Trophoblast cell (in vitro differentiated cells and primary cell): Measurements from ENCODE around the gene GHRH.

ENCODE experiments used
- DNase-seq, 2 donors: peaks; one replicate each; pipeline ENCODE4 v3.0.0-alpha.2; 2016
- H2AFZ ChIP-seq: 2 replicates; pipeline ENCODE4 v1.6.1; 2013; ENCODE audit warnings: low read length, moderate library complexity, mild to moderate bottlenecking; ENCODE audit not compliant: insufficient read depth, poor library complexity
- H2AK5ac ChIP-seq: 2 replicates; pipeline ENCODE4 v1.6.1; 2013; ENCODE audit warnings: mild to moderate bottlenecking, low read length
- H2BK120ac ChIP-seq: 2 replicates; pipeline ENCODE4 v1.6.1; 2013; ENCODE audit warnings: low read length, mild to moderate bottlenecking, moderate library complexity; ENCODE audit not compliant: insufficient read depth, poor library complexity
- H2BK12ac ChIP-seq: 2 replicates; pipeline ENCODE4 v1.6.1; 2013; ENCODE audit warnings: mild to moderate bottlenecking, low read length, moderate library complexity
- H2BK5ac ChIP-seq: 2 replicates; pipeline ENCODE4 v1.6.1; 2013; ENCODE audit warnings: low read length, low read depth, moderate library complexity, mild to moderate bottlenecking; ENCODE audit not compliant: poor library complexity
- H3K14ac ChIP-seq: 2 replicates; pipeline ENCODE4 v1.6.1; 2013; ENCODE audit warnings: mild to moderate bottlenecking, low read length
- H3K18ac ChIP-seq: 2 replicates; pipeline ENCODE4 v1.6.1; 2013; ENCODE audit warnings: mild to moderate bottlenecking, low read length
- H3K23ac ChIP-seq: 2 replicates; pipeline ENCODE4 v1.6.1; 2013; ENCODE audit warnings: low read length
- H3K27ac ChIP-seq: 2 replicates; pipeline ENCODE4 v1.5.1; 2013; ENCODE audit warnings: low read depth, mild to moderate bottlenecking, inconsistent platforms, low read length, moderate library complexity
- H3K27me3 ChIP-seq: 2 replicates; pipeline ENCODE4 v1.6.1; 2013; ENCODE audit warnings: inconsistent platforms, mild to moderate bottlenecking, low read length, moderate library complexity; ENCODE audit not compliant: insufficient read depth
- H3K36me3 ChIP-seq, 2 experiments: 1 replicate in 1 of 2; 2 replicates in 1 of 2; pipeline ENCODE4 v1.6.1; 2013; ENCODE audit warnings: low read length in 2 of 2, mild to moderate bottlenecking in 2 of 2, moderate library complexity in 1 of 2; ENCODE audit not compliant: insufficient read depth in 2 of 2, control insufficient read depth in 1 of 2
- H3K4ac ChIP-seq: 2 replicates; pipeline ENCODE4 v1.6.1; 2013; ENCODE audit warnings: low read depth, mild to moderate bottlenecking, low read length, moderate library complexity
- H3K4me1 ChIP-seq, 2 experiments: 1 replicate in 1 of 2; 2 replicates in 1 of 2; pipeline ENCODE4 v1.6.1; 2013; ENCODE audit warnings: low read length in 2 of 2, mild to moderate bottlenecking in 2 of 2, moderate library complexity in 1 of 2; ENCODE audit not compliant: insufficient read depth in 2 of 2, control insufficient read depth in 1 of 2
- H3K4me2 ChIP-seq: 2 replicates; pipeline ENCODE4 v1.6.1; 2013; ENCODE audit warnings: inconsistent platforms, mild to moderate bottlenecking, low read length, moderate library complexity
- H3K4me3 ChIP-seq: 2 replicates; pipeline ENCODE4 v1.5.1; 2013; ENCODE audit warnings: mild to moderate bottlenecking, low read depth, low read length, inconsistent platforms
- H3K79me1 ChIP-seq: one replicate; pipeline ENCODE4 v1.6.1; 2013; ENCODE audit warnings: low read length
- H3K79me2 ChIP-seq: 2 replicates; pipeline ENCODE4 v1.6.1; 2013; ENCODE audit warnings: low read length, mild to moderate bottlenecking; ENCODE audit not compliant: control insufficient read depth, insufficient read depth, poor library complexity
- H3K9ac ChIP-seq: 2 replicates; pipeline ENCODE4 v1.6.1; 2013; ENCODE audit warnings: mild to moderate bottlenecking, low read length
- H3K9me3 ChIP-seq: 2 replicates; pipeline ENCODE4 v1.6.1; 2013; ENCODE audit warnings: low read depth, mild to moderate bottlenecking, control low read depth, inconsistent platforms, low read length; ENCODE audit not compliant: insufficient read depth
- H4K12ac ChIP-seq: 2 replicates; pipeline ENCODE4 v1.6.1; 2013; ENCODE audit warnings: low read depth, mild to moderate bottlenecking, low read length, moderate library complexity
- H4K8ac ChIP-seq: 2 replicates; pipeline ENCODE4 v1.6.1; 2013; ENCODE audit warnings: low read depth, mild to moderate bottlenecking, low read length, moderate library complexity
- H4K91ac ChIP-seq: one replicate; pipeline ENCODE4 v1.6.1; 2013; ENCODE audit warnings: low read depth, mild to moderate bottlenecking, low read length, moderate library complexity
- WGBS: extraction: QIAGEN DNeasy Blood & Tissue Kit; methylation state at CpG from one replicate; pipeline ENCODE4 v1.1.7; 2013; ENCODE audit warnings: missing lambda C conversion rate; ENCODE audit not compliant: insufficient read length, insufficient coverage; ENCODE audit errors: extremely low coverage; 5-methylcytosine and 5-hydroxymethylcytosine counted together

Gene GHRH

GRCh38 chr20:37223053-37223452 is 38.6 kb downstream of the GHRH start:
- Histone ChIP-seq H3K79me2 (no peaks in the 10 kb centered on the region), H4K8ac (no peak overlapping the region), H3K27ac (no peak overlapping the region), H3K4me2 (no peak overlapping the region), H3K4me3 (no peak overlapping the region), H3K9me3 (no peaks in the 10 kb centered on the region), H2AK5ac (no peak overlapping the region), H2AFZ (no peak overlapping the region), H4K91ac (no peak overlapping the region), H3K36me3 (peaks cover 26 to 51% of the 10 kb centered on the region in 2 experiments), H2BK120ac (no peak overlapping the region), H3K4me1 (no peaks in the 10 kb centered on the region), H3K23ac (no peak overlapping the region), H3K4ac (no peak overlapping the region), H2BK5ac (no peak overlapping the region), H3K79me1 (no peaks in the 10 kb centered on the region), H3K27me3 (no peaks in the 10 kb centered on the region), H3K14ac (no peak overlapping the region), H3K9ac (no peak overlapping the region), H3K18ac (no peak overlapping the region), H2BK12ac (no peak overlapping the region), H4K12ac (no peak overlapping the region)
- peak; percentile 53 to 76 for DNase-seq

GRCh38 chr20:37222086-37222485 is 39.5 kb downstream of the GHRH start:
- H3K18ac ChIP-seq, result no peak overlapping the region
- no peak overlapping the region for H2AFZ ChIP-seq
- no peak overlapping the region for H3K9ac ChIP-seq
- DNase-seq, result no peak
- H4K8ac ChIP-seq, result no peak overlapping the region
- no peak overlapping the region for H2BK12ac ChIP-seq
- no peak overlapping the region for H4K91ac ChIP-seq
- no peak overlapping the region for H2BK120ac ChIP-seq
- H2AK5ac ChIP-seq, result no peak overlapping the region
- no peaks in the 10 kb centered on the region for H3K9me3 ChIP-seq
- H2BK5ac ChIP-seq, result no peak overlapping the region
- no peak overlapping the region for H3K4me3 ChIP-seq
- no peaks in the 10 kb centered on the region for H3K4me1 ChIP-seq
- no peaks in the 10 kb centered on the region for H3K79me1 ChIP-seq
- no peak overlapping the region for H3K4me2 ChIP-seq
- H4K12ac ChIP-seq, result no peak overlapping the region
- H3K14ac ChIP-seq, result no peak overlapping the region
- no peak overlapping the region for H3K27ac ChIP-seq
- H3K23ac ChIP-seq, result no peak overlapping the region
- H3K27me3 ChIP-seq, result no peaks in the 10 kb centered on the region
- H3K79me2 ChIP-seq, result no peaks in the 10 kb centered on the region
- no CpG with 5 or more reads among the region's 4 CpGs for WGBS
- peaks cover 32 to 48% of the 10 kb centered on the region in 2 experiments for H3K36me3 ChIP-seq
- H3K4ac ChIP-seq, result no peak overlapping the region

- peak in 1 of 2 donors; percentile 31 for DNase-seq
- no peak overlapping the region for H2BK120ac ChIP-seq
- no peaks in the 10 kb centered on the region for H3K79me1 ChIP-seq
- no peak overlapping the region for H3K14ac ChIP-seq
- no peak overlapping the region for H4K91ac ChIP-seq
- no peak overlapping the region for H2AFZ ChIP-seq
- H3K4me1 ChIP-seq, result no peaks in the 10 kb centered on the region
- no CpG with 5 or more reads among the region's 3 CpGs for WGBS
- no peak overlapping the region for H3K4me3 ChIP-seq
- no peak overlapping the region for H2AK5ac ChIP-seq
- H4K12ac ChIP-seq, result no peak overlapping the region
- H2BK5ac ChIP-seq, result no peak overlapping the region
- peaks cover 27 to 40% of the 10 kb centered on the region in 2 experiments for H3K36me3 ChIP-seq
- no peak overlapping the region for H3K18ac ChIP-seq
- no peak overlapping the region for H4K8ac ChIP-seq
- no peak overlapping the region for H3K23ac ChIP-seq
- H3K9me3 ChIP-seq, result no peaks in the 10 kb centered on the region
- H3K4ac ChIP-seq, result no peak overlapping the region
- H3K79me2 ChIP-seq, result no peaks in the 10 kb centered on the region
- no peak overlapping the region for H3K27ac ChIP-seq
- H2BK12ac ChIP-seq, result no peak overlapping the region
- H3K4me2 ChIP-seq, result no peak overlapping the region
- no peak overlapping the region for H3K9ac ChIP-seq
- no peaks in the 10 kb centered on the region for H3K27me3 ChIP-seq
Observed at GRCh38 chr20:37220731-37221130, 40.9 kb downstream of the GHRH start.

- Histone ChIP-seq H3K4ac (no peak overlapping the region), H3K14ac (no peak overlapping the region), H4K8ac (no peak overlapping the region), H2BK12ac (no peak overlapping the region), H3K9ac (no peak overlapping the region), H3K9me3 (no peaks in the 10 kb centered on the region), H3K36me3 (peaks cover 21 to 33% of the 10 kb centered on the region in 2 experiments), H3K18ac (no peak overlapping the region), H2BK5ac (no peak overlapping the region), H4K12ac (no peak overlapping the region), H3K4me3 (no peak overlapping the region), H3K79me1 (no peaks in the 10 kb centered on the region), H2BK120ac (no peak overlapping the region), H3K27me3 (no peaks in the 10 kb centered on the region), H3K79me2 (no peaks in the 10 kb centered on the region), H3K4me1 (no peaks in the 10 kb centered on the region), H2AK5ac (no peak overlapping the region), H3K23ac (no peak overlapping the region), H3K4me2 (no peak overlapping the region), H3K27ac (no peak overlapping the region), H2AFZ (no peak overlapping the region), H4K91ac (no peak overlapping the region)
- no CpG with 5 or more reads among the region's 10 CpGs for WGBS
- DNase-seq, result no peak
Observed at GRCh38 chr20:37219751-37220668, 41.6 kb downstream of the GHRH start.
